GM19468 (cell line): ENCODE measurements around the gene TMEM209.

Experiments used
- ATAC-seq: cut with Tn5 transposase; IDR thresholded peaks from one replicate; pipeline ENCODE4 v1.9.1; 2021; ENCODE audit warnings: mild to moderate bottlenecking, moderate library complexity, moderate number of reproducible peaks; ENCODE audit not compliant: unreplicated experiment; ENCODE audit errors: extremely low read depth

Gene TMEM209

GRCh38 chr7:130178251-130178650 is 27.0 kb downstream of the TMEM209 start:
- ATAC-seq: no peak

GRCh38 chr7:130174237-130174959 is 30.8 kb downstream of the TMEM209 start:
- ATAC-seq: no peak

GRCh38 chr7:130162196-130162595 is 43.0 kb downstream of the TMEM209 start:
- no peak for ATAC-seq

GRCh38 chr7:130160455-130160854 is 44.8 kb downstream of the TMEM209 start:
- ATAC-seq: no peak

- no peak for ATAC-seq
These were observed 45.2 kb downstream of the TMEM209 start for GRCh38 chr7:130160023-130160422.

- ATAC-seq: no peak
These were observed 47.5 kb downstream of the TMEM209 start for GRCh38 chr7:130157700-130158099.

- ATAC-seq: no peak
These were observed 49.1 kb downstream of the TMEM209 start for GRCh38 chr7:130156140-130156539.

- ATAC-seq: no peak
These were observed 50.5 kb downstream of the TMEM209 start for GRCh38 chr7:130154501-130155317.

GRCh38 chr7:130154131-130154500 is 51.1 kb downstream of the TMEM209 start:
- ATAC-seq: no peak

- no peak for ATAC-seq
These were observed 51.8 kb downstream of the TMEM209 start for GRCh38 chr7:130153211-130153908.

GRCh38 chr7:130152493-130153210 is 52.6 kb downstream of the TMEM209 start:
- ATAC-seq: no peak

- ATAC-seq: no peak
These were observed 53.4 kb downstream of the TMEM209 start for GRCh38 chr7:130151591-130152492.

GRCh38 chr7:130150587-130150986 is 54.6 kb downstream of the TMEM209 start:
- no peak for ATAC-seq

GRCh38 chr7:130149281-130150139 is 55.7 kb downstream of the TMEM209 start:
- ATAC-seq: no peak

GRCh38 chr7:130148561-130148960 is 56.6 kb downstream of the TMEM209 start:
- ATAC-seq: no peak

- ATAC-seq: no peak
These were observed 57.4 kb downstream of the TMEM209 start for GRCh38 chr7:130147710-130148325.

- no peak for ATAC-seq
These were observed 58.4 kb downstream of the TMEM209 start for GRCh38 chr7:130146693-130147405.
